Measurements from ENCODE around the gene STRAP.

STRAP gene, protein sequence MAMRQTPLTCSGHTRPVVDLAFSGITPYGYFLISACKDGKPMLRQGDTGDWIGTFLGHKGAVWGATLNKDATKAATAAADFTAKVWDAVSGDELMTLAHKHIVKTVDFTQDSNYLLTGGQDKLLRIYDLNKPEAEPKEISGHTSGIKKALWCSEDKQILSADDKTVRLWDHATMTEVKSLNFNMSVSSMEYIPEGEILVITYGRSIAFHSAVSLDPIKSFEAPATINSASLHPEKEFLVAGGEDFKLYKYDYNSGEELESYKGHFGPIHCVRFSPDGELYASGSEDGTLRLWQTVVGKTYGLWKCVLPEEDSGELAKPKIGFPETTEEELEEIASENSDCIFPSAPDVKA

DNA sequence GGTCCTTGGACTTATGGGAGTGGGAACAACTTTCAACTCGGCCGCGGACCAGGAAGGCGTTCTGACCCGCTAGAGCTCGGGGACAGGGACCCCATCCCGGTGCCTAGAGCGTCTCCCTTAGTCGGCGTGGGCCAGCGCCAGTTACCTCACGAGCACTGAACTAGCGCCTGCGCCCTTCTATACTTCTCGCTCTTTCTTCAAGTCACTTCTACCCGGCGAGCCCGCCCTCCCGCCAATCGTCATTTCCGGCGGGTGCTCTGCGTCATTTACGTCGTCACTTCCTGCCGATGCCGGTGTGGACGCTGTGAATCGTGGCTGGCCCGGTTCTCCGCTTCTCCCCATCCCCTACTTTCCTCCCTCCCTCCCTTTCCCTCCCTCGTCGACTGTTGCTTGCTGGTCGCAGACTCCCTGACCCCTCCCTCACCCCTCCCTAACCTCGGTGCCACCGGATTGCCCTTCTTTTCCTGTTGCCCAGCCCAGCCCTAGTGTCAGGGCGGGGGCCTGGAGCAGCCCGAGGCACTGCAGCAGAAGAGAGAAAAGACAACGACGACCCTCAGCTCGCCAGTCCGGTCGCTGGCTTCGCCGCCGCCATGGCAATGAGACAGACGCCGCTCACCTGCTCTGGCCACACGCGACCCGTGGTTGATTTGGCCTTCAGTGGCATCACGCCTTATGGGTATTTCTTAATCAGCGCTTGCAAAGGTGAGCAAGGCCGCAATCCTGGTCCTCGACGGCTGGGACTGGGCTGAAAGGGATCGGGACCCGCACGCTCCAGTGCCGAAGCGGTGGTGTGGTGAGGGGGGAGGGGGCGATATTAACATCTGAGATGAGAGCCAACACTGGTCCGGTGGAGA is at the start of gene STRAP:
Gene STRAP (plus strand): TSS at position 270 of the 854 bp plus-strand sequence. CDS start 321 bp downstream, at position 591.
- DNase-seq (ENCODE audit: low read depth): peak; percentile 95

DNA sequence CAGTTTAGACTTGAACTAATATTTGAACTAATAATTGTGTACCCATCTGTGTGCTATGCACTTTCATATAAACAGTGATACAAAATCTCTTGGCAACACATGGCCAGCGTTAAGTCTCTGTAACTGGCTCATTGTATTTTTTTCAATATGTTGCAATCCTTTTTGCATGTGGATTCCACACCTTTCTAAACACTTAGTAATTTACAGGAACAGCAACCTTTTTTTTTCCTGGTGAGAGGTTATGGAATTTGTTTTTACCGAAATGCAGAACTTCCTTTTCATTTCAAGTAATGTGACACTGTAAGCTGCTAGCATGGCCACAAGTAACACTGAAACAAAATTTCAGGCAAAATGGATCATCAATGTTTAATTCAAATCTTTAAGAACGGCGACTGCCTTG is 47.6 kb upstream of the STRAP start:
- no peak for DNase-seq (ENCODE audit: low read depth)

DNA sequence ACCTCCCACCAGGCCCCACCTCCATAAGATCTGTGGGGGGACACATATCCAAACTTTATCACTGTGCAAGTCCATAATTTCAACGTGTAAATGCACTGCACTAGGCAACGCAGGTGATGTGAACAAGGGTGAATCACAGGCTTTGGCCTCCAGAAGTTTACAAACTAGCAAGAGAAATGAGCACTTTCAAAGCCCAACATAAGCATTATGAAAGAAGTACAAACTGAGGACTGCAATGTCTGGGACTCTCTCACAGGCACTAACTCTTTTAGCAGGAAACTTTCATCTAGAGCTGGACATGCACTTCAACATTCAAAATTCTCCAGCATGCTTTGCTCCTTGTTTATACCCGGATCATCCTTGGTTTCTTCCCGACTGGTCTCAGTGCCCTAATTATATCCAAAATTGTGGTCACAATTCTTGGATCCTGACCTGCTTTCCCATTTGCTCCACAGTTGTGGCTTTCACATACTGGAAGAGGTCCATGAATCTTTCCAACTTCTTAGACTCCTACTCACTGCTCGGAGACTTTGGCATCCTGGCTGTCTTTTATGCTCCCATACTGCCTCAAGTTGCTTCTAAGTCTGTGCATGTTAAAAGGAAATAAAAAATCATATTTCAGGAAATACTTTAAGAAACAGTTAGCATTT is 44.9 kb upstream of the STRAP start:
- DNase-seq (ENCODE audit: low read depth): no peak

DNA sequence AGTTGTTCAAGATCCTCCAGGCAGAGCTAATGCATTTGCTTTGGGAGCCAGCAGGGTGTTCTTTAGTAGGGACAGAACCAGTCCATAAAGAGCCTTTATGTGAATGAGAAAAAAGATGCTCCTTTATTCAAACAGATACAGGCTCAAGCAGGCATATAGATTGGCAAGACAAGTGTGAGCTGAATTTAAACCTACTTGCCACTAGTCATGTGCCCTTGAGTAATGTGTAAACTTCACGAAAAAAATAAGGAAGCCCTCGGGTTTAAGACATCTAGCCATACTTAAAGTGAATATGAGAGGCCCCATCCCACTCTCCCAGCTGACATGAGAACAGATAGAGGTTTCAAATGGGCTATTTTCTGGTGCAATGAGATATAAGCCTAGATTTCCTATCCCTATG is 43.1 kb upstream of the STRAP start:
- no peak for DNase-seq (ENCODE audit: low read depth)

DNA sequence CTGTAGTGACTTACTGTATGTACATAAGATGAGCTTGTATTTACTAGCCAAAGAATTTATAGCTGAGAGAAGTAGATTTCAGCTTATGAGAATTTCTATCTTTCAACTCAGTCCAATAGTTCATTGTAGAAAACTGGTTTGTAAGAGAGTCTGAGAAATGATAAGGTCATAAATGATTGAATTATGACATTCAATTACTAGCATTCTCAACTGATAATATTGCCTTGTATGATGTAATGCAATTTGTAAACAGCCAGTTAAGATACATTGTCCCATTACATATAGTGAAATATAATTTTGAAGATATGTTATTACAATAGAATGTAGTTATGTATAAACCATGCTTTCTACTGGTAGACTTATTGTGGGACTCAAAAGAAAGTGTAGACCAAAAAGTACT is 42.5 kb upstream of the STRAP start:
- no peak for DNase-seq (ENCODE audit: low read depth)

DNA sequence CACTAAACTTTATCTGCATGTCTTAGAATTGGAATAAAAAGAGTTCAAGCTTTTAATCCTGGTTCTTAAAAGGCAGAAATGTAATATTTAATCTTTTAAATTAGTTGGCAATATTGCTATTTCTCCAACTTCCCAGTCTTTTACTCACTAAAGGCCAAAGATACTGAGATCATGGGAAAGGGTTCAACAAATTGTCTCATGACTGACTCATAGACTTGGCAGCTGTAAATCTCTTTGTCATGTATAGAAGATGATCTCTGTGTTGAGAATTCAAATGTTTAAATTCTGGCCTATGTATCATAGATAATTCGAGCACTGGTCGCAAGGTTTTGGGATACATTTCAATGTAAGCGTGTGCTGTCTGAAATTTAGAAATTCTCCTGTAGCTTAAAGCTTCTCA is 40.1 kb upstream of the STRAP start:
- no peak for DNase-seq (ENCODE audit: low read depth)

DNA sequence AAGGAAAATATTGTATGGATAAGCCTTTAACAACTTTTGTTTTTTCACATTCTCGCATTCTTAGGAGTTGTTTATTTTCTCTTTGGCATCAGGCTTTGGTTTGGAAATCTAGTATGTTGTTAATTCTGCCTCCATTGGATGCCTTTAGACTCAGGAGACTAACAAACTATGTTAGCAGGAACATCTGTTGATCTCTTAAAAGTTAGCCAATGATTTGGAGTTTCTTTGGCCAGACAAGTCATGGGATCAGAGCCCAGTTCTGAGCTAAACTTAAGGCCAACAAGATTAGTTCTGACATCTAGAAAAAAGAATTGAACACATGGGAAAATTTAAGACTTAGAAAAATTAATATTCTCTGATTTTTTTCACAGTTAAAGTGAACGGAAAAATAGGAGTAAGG is 35.3 kb upstream of the STRAP start:
- DNase-seq (ENCODE audit: low read depth): no peak

DNA sequence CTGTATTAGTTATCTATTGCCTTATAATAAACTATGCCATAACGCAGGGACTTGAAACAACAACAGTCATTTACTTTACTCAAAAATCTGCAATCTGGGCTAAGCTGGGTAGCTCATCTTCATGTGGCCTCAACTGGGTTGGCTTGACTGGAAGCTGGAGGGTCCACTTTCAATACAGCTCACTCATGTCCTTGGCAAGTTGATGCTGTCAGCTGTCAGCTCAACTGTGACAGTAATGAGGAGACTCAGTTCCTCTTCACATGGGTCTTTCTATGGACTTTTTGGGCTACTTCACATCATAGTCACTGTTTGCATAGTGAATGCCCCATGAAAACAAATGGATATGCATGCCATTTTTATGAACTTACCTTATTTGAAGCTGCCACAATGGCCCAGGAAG is 33.6 kb upstream of the STRAP start:
- no peak for DNase-seq (ENCODE audit: low read depth)

DNA sequence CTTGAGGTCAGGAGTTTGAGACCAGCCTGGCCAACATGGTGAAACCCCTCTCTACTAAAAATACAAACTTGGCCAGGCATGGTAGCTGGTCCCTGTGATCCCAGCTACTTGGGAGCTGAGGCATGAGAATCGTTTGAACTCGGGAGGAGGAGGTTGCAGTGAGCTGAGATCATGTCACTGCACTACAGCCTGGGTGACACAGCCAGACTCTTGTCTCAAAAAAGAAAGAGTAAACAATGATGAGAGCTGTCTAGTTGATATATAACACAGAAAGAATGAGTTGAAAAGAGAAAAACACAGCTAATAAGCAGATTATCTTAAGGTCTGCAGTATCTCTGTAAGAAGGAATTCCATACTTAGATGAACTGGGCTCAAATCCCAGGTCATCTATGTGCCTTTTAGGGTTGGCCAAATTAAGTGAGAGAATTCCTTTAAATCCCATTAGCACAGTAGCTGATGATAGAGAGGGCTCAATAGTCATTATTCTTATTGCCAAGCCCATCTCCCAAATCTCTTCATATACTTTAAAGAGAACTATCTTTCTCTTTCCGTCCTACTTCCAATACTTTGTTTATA is 31.1 kb upstream of the STRAP start:
- no peak for DNase-seq (ENCODE audit: low read depth)

DNA sequence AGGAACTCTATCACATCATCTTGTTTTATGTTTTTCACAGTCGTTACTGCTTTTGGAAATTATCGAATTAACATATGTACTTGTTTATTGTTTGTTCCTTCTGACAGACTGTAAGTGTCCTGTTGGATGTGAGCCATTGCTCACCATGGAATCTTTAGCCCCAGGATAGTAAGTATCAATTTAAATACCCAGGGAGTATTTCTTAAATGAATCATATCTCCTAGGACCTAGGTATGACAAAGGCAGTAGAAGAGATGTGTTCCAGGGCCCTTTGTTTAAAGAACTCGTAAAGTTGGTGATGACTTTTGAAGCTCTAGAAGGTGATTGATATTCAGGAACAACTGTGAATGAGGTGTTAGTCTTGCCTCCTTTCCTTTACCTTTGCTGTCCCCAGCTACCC is 30.3 kb upstream of the STRAP start:
- no peak for DNase-seq (ENCODE audit: low read depth)

DNA sequence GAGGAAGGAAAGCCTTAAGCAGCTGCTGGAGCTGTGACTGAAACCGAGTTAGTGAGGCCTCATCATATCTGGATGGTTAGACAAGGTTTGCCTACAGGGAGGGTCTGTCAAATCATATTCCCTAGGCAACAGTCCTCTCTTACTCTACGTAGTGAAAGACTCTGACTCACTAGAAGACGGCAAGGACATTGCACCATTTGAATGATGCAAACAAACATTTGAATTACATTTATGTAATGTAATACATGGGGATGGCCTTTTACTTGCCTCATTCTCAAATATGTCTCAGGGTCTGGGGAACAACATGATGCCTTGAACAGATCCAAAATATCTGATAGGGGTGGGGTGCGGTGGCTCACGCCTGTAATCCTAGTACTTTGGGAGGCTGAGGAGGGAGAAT is 29.8 kb upstream of the STRAP start:
- no peak for DNase-seq (ENCODE audit: low read depth)

DNA sequence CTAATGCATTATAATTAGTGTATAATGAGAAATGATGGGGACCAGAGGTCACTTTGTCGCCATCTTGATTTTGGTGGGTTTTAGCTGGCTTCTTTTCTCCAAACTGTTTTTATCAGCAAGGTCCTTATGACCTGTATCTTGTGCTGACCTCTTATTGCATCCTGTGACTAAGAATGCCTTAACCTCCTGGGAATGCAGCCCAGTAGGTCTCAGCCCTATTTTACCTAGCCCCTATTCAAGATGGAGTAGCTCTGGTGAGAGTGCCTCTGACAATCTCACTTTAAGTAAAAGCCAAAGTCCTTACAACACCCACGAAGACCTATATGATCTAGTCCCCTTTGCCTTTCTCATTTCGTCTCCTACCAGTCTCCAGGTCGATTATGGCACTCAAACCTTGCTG is 28.3 kb upstream of the STRAP start:
- no peak for DNase-seq (ENCODE audit: low read depth)

DNA sequence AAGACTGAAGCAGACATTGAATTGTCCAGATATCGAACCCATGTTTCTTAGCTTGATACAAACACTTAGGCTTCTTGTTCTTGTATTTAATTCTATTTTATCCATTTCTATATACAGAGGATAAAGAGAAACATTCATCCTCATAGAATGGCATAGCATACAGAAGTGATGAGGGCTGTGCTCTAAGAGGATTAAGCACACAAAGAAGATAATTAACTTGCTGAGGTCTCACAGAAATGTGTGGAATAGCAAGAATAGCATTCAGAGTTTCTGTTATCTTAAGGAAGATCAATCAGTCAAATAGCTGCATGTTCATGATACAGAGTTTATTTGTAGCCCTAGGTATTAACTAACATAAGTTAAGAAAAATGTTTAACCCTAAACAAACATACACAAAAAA is 27.3 kb upstream of the STRAP start:
- no peak for DNase-seq (ENCODE audit: low read depth)

DNA sequence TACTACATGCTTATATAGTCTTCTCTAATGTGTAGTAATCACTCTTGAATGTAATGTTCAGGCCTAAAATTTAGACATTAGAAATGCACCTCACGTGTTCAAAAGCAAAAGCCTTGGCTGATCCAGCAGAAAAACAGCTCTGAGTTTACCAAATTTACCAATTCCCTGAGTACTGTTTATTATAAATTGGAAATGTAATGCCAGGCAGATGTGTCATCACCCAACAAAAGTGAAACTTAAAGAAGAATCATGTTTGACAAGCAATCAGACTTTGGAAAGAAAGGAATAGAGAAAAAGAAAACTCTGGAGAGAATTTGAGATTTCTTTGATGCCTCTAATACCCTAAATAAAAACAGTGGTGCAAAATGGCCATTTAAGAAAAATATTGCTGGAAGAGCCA is 26.5 kb upstream of the STRAP start:
- DNase-seq (ENCODE audit: low read depth): no peak

DNA sequence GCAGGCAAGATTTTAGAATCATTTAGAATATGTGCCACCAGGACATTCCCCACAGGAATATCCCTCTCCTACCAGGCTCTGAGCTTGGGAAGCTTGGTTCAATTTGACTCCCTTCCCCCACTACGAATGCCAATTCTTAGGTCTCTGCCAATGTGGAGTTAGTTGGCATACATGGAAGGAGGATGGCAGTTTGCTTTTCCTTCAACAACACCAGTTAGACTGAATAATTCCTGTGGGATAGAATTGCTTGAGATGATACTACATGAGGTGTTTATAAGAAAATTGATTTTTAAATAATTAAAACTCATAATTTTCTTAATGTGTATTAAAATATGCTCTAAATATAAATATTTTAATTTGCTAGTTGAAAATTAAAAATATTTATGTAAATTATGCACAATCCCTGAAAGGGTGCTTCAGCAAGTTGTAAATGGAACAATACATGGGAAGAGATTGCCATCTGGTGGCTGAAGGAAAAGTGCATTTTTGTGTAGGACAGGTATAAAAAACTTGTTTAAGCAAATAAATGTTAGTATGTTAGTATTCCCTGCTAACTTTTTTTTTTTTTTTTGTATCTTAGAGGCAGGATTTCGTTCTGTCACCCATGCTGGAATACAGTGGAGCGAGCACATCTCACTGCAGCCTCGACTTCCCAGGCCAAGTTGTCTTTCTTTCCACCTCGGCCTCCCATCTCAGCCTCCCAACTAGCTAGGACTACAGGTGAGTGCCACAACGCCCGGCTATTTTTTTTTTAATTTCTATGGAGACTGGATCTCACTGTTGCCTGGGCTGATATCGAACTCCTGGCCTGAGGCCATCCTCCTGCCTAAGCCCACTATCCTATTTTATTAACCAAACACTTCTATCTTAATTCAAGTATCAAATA is 25.8 kb upstream of the STRAP start:
- peak; percentile 36 for DNase-seq (ENCODE audit: low read depth)

DNA sequence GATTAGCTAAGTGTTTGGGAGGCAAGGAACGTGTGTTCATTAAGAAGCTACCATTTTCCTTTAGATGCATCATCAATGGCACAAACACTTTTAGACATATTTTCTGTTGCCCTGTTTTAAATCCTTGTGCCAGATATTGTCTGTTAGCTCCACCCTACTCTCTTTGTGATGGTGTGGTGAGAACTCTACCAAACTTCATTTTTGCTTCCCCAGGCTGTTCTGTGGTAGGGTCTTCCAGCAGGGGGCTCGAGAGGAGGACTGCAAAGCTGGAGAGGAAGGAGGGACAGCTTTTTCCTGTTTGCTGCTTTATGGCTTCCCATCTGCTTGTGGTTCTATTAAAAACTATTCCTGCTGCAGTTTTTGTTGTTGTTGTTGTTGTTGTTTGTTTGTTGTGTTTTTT is 23.8 kb upstream of the STRAP start:
- DNase-seq (ENCODE audit: low read depth): no peak

DNA sequence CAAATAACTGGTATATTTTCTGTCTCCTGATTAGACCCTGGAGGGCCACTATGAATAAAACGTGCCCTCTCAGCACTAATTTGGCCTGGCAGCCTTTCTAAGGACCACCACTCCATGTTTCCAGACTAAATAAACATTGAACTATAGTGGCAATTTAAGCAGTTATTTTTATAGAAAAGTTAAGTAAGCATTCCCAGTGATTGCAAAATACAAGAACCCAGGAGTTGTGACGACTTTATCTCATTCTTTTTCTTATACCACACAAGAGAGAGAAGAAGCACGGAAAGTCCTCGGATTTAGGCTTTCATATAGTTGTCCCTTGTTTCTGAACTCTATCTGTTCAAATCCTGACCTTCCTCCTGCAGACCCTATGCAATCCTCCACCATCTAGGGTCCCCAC is 23.1 kb upstream of the STRAP start:
- no peak for DNase-seq (ENCODE audit: low read depth)

DNA sequence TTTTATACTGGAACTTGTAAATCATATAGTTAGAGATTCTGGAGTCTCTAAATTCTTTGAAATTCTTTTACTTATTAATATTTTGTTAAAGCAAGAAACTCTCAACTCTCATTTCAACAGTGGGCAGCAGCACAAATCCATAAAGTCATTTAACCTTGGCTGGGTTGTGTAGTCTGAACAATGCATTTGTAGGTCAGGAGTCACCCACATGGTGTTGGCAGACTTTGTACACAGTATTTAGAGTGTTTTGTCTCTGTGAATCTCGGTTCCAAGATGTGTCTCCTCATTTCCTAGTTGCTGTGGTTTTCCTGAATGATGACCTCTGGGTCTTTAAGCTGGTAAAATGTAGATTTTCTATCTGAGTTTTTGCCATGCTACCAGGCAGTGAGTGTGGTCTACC is 20.8 kb upstream of the STRAP start:
- no peak for DNase-seq (ENCODE audit: low read depth)

DNA sequence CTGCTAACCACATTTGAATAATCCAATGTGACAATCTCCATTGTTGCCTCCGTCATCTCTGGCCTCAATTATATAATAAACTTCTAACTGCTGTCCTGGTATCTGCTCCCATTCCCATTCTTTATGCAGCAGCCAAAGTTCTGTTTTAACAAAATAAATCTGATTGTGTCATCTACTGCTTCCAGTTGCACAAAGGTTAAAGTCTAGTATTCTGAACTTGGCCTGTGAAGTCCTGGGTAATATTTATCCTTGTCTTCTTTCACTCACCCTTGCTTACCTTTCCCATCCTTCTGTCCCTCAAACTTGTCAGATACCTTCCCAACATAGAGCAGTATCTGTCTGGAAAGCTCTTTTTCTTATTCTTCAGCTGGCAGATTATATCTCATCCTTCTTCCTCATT is 19.3 kb upstream of the STRAP start:
- no peak for DNase-seq (ENCODE audit: low read depth)

DNA sequence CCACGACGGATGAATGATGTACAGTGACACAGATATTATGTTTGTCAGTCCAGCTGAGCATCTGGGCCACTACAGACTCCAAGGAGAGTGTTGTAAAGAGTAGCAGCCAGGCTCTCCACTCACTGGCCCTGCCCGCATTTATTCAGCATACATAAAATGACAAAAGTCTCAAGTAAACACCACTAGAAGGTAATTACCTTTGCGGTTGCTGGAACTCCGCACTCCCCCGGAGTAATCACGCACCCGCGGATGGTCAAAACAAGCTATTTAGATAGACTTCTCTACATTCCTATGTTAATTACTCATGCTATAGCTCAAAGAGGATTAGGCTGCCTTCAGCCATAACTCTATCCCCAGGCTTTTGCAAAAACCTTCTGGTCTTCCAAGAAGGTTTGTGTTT is 18.8 kb upstream of the STRAP start:
- no peak for DNase-seq (ENCODE audit: low read depth)

DNA sequence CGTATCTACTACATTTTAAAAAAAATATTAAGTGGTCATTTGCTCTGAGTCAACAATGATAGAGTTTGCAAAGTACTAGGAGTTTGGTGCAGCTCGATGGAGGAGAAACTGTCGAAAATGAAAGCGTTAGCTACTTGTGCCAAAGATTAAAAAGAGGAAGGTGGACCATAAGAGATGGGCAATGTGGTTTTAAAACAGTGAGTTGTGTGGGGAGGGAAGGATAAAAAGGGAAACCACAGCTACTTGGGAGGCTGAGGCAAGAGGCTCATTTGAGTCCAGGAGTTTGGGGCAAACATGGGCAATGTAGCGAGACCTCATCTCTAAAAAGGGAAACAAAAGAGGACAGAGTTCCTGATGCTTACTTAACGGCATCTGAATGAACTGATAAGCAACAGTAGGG is 18.2 kb upstream of the STRAP start:
- DNase-seq (ENCODE audit: low read depth): no peak

DNA sequence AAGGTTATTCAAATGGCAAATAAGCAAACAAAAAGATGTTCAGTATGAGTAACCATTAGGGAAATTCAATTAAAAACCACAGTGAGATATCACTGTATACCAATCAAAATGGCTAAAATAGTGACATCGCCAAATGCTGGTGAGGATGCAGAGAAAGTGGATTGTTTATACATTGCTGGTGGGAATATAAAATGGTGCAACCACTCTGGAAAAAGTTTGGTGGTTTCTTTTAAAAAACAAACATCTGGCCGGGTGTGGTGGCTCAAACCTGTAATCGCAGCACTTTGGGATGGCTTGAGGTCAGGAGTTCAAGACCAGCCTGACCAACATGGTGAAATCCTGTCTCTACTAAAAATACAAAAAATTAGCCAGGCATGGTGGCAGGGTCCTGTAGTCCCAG is 14.0 kb upstream of the STRAP start:
- no peak for DNase-seq (ENCODE audit: low read depth)
